IPS-11a (cell line): ENCODE results near the gene TMEM217.

Experiments used
- H3K4me3 ChIP-seq: one replicate; pipeline ENCODE4 v1.5.1; 2013; ENCODE audit warnings: low read depth, low read length, control low read depth

The TMEM217 gene

DNA sequence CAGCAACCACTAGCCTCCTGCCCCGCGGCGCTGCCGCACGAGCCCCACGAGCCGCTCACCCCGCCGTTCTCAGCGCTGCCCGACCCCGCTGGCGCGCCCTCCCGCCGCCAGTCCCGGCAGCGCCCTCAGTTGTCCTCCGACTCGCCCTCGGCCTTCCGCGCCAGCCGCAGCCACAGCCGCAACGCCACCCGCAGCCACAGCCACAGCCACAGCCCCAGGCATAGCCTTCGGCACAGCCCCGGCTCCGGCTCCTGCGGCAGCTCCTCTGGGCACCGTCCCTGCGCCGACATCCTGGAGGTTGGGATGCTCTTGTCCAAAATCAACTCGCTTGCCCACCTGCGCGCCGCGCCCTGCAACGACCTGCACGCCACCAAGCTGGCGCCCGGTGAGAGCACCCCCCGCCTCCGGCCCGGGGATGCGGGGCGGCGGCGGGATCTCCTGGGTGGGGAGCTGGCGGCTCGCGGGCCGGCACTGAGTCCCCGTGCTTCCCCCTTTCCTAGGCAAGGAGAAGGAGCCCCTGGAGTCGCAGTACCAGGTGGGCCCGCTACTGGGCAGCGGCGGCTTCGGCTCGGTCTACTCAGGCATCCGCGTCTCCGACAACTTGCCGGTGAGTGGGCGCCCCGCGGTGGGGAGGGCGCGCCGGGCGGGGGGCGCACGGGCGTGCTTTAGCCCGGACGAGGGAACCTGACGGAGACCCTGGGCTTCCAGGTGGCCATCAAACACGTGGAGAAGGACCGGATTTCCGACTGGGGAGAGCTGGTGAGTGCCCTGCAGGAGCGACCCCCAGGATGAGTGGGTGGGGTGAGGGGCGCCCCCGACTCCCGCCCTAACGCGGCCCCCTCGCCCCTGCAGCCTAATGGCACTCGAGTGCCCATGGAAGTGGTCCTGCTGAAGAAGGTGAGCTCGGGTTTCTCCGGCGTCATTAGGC is 87.4 kb downstream of the TMEM217 start:
- H3K4me3 ChIP-seq: peak overlapping the region; percentile 97

DNA sequence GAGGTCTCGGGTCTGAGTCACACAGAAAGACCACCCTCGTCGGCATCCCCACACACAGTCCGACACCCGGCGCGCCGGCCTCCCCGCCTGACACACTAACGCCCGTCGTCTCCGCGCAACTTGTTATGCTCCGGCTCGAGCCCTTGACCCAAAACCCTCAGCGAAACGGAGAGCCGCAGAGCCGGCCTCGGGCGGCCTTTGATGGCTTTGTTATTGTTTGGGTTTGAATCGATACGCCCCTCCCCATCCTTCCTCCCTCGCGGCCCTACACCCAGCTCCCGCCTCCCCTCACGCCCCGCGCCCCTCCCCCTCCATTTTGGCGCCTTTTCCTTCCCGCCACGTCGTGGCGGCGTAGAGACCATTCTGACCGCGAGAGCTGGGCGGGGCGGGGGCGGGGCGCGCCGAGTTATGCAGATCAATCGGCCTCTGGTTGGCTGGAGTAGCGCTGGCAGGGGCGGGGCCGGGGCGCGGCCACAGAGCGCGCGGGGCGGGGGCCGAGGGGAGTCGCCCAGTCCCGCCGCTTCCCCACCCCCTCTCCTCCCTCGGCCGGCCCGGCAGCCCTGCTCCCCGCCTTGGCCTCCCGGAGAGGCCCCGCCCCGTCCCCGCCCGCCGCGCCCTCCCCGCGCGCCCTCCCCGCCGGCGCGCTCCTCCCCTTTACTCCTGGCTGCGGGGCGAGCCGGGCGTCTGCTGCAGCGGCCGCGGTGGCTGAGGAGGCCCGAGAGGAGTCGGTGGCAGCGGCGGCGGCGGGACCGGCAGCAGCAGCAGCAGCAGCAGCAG is 88.3 kb downstream of the TMEM217 start, which contains the start of gene PIM1:
PIM1 (plus strand) TSS at position 657 of the 777 bp plus-strand sequence. CDS start 424 bp downstream, outside the sequence.
- peak within 1 kb of the TSS; percentile 97 for H3K4me3 ChIP-seq

DNA sequence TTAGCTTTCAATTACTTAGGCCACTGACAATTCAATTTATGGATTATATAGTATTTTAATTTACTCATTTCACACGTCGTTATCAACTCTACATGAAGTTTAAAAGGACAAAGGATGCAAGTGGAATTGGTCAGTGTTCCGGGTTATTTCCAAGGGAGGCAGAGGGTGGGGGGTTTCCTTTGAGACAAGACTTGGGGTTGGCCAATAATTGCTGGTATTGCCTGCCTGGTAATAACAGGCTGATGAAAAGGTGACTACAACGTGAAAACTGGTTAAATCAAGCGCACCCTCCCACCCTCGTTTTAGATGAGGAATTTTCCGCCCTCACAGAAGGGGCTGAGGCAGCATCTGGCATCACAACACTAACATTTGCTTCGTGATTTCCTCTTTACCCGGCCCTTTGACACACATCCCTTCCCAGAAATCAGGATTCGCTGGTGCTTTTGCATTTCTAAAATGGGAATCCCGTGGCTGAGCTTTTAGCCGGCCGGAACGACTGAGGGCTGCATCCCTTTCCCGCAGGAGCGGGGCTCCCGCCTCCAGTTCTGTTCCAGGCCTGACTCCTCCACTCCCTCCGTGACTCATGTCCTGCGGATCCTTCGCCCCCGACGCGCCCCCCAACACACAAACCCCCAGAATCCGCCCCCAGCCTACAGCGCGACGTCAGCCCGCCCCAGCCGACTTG is 89.0 kb downstream of the TMEM217 start:
- H3K4me3 ChIP-seq: peak overlapping the region; percentile 36

DNA sequence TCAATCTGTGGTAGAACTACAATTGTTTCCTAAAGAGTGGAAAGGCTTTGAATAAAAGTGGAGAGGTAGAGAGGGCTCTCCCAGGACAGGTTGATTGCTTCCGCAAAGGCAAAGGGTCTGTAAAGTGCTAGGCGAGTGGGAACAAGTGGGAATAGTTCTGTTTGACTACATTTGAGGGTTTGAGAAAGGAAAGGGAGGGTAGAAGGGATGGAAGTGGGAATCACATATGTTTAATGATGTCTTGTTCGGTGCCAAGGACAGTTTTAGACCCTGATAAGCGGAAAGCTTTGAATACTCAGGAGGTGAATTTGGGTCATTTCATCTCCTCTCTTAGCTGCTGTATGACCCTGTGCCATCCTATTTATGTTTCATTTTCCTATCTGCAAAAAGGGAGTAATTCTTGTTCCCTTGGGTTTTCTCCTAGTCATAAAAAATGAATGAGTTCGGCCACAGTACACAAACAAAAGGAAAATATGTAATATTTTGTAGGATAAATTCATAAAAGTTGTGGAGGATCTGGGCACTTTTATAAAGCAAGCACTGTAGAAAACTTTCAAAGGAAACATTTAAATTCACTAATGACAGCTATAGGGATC is 89.7 kb downstream of the TMEM217 start:
- no peak overlapping the region for H3K4me3 ChIP-seq

DNA sequence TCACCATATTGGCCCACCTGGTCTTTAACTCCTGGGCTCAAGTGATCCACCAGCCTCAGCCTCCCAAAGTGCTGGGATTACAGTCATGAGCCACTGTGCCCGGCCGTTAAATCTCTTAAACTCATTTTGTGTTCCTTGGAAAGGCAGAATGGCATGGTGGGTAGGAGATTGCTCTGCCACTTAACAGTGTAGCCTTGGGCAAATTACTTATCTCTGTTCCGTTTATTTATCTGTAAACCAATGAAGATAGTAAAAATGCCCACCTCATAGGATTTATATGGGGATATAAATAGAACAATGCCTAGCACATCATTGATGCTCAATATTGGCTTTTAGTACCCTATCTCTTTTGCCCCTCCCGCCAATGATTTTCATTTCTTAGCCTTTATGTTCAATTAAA is 95.2 kb downstream of the TMEM217 start:
- H3K4me3 ChIP-seq: no peak overlapping the region
